Transverse colon (tissue), 4 donors: ENCODE data around the gene TNRC6C.

Source experiments
- CTCF ChIP-seq, 5 experiments: fragments of 200-600 bp in 3 of 5; fragments of 450-650 bp in 2 of 5; sonication (generic) in 3 of 5; IDR thresholded peaks; 1 replicate in 2 of 5; 2 replicates in 3 of 5; pipeline ENCODE4 v1.5.1; 2016 to 2017; ENCODE audit warnings: antibody characterized with exemption in 5 of 5, inconsistent platforms in 3 of 5, mild to moderate bottlenecking in 2 of 5, moderate library complexity in 1 of 5
- EP300 ChIP-seq: sonication (generic); formaldehyde crosslinking; IDR thresholded peaks from one replicate; pipeline ENCODE4 v1.6.1; 2017; ENCODE audit warnings: antibody characterized with exemption, low read depth
- POLR2A ChIP-seq: fragments of 450-650 bp; IDR thresholded peaks from one replicate; pipeline ENCODE4 v1.6.1; 2016; ENCODE audit warnings: antibody characterized with exemption, mild to moderate bottlenecking, moderate library complexity
- POLR2AphosphoS5 ChIP-seq, 3 donors: sonication (generic); formaldehyde crosslinking; IDR thresholded peaks; one replicate each; pipeline ENCODE4 v1.6.1; 2016; ENCODE audit warnings: antibody characterized with exemption in 3 of 3

GRCh38 chr17:77959926-77960521 lies 1.5 kb downstream of the TNRC6C start:
- no peak for TF ChIP-seq CTCF (IDR thresholded peaks at IDR 0.05)
- no peak for TF ChIP-seq POLR2A
- no peak for TF ChIP-seq POLR2AphosphoS5 (IDR thresholded peaks at IDR 0.05)
- TF ChIP-seq EP300: no peak
